ENCODE measurements around the gene EFR3B. TPM values are rescaled to one million over a fixed set of nuclear protein-coding genes. Genes with fewer than 3 reads are reported as not detected.
"Not testable (repeated sequence)": the region's sequence is repeated elsewhere in the genome, so short reads cannot be mapped to it uniquely, and the experiment has no call there.

The EFR3B gene
- polyA plus RNA-seq, 1 donor, result 9.9 TPM

GRCh38 chr2:25105336-25106085 lies 63.6 kb downstream of the EFR3B start:
- no peak for DNase-seq

- no peak for DNase-seq
Measured at GRCh38 chr2:25109822-25110221, 67.9 kb downstream of the EFR3B start.

- no peak for DNase-seq
Measured at GRCh38 chr2:25112113-25112512, 70.2 kb downstream of the EFR3B start.

DNA sequence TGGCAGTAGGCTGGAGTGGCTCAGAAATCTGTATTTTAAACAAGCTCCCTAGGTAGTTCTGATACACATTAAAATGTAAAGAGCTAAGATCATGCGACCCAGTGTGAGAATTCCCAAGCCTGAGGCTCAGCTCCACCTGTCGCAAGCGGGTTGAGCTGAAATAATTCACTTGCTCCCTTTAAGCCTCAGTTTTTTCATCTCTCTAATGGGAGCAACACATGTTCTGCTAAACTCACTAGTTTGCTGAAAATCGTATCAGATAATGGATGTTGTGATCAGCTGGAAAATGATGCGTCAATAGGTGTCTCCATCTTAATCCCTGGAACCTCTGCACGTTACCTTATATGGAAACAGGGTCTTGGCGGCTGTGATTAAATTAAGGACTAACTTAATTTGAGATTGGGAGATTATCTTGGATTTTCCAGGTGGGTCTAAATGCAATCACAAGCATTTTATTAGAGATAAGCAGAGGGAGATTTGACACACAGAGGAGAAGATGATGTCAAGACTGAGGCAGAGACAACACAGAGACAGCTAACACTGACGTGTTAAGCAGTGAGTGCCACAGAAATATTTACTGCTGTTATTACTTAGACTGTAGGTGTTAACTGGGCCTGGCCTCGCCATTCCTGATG lies 73.5 kb downstream of the EFR3B start:
- DNase-seq, result no peak

DNA sequence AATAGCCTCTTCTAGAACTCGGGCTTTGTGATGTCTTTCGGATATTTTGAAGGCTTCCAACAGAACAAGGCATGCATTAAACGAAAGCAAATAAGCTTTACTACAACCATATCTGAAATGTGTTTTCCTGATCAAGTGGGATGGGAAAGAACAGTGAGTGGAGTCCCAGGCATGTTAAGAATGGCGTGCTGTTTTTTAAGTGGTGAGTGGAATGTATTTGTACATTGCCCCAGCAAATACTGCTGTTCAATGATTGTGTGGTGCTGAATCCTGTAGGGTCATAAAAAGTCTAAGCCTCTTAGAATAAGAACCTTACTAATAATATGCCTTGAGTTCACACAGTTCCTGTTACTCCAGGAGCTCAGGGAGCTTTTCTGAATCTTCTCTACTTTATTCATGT lies 74.0 kb downstream of the EFR3B start:
- no peak for DNase-seq

DNA sequence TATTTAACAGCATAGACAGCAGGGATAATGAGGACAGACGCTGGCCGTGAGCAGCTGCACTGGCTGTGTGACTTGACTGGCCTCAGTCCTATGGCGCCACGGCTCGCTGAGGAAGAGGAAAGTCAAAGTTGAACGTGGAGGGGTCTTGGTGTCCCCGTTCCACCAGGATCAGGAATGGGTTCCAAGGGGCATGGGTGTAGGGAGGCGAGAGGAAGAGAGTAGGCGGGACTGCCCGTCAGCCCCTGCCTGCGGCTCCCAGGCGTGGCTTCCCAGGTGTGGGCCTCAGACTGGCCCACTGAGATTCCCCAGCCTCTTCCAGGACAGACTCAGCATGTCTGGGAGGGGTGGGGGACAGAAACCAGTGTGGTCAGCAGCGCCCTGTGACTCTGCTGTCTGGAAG lies 75.1 kb downstream of the EFR3B start:
- DNase-seq, result no peak

DNA sequence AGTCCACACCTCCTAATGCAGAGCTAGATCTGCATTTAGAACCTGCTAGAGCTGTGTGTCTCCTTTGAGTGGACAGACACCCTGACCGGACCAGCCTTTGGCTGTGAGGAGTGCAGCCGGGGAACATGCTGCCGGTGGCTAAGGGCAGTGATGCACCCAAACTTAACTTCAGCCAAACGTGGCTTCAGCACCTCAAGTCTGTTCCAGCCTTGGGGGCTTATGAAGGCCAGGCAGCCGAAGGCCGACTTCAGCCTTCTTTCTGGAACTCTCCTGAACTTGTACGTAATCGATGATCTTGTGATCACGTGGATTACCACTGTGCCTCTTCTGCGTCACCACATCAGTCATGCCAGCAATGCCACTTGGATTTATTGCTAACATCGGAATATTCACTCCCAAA lies 77.4 kb downstream of the EFR3B start:
- DNase-seq, result no peak

- DNase-seq, result no peak
Measured at GRCh38 chr2:25122367-25122766, 80.5 kb downstream of the EFR3B start.

- no peak for DNase-seq
Measured at GRCh38 chr2:25123682-25124081, 81.8 kb downstream of the EFR3B start.

GRCh38 chr2:25125189-25125588 lies 83.3 kb downstream of the EFR3B start:
- DNase-seq, result no peak

GRCh38 chr2:25125976-25126375 lies 84.1 kb downstream of the EFR3B start:
- DNase-seq, result no peak

DNA sequence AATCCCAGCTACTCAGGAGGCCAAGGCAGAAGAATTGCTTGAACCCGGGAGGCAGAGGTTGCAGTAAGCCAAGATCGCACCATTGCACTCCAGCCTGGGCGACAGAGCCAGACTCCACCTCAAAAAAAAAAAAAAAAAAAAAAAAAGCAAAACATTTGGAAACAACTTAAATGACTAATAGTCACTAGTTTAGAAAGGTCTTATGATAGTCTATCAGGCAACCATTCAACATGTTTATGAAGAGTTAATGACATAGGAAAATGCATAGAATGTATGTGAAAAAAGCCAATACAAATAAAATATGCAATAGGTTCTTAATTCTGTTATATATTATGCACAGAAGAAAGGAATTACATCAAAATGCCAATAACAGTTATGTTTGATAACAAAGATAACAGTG lies 85.2 kb downstream of the EFR3B start:
- not testable (repeated sequence) for DNase-seq

GRCh38 chr2:25127646-25128045 lies 85.8 kb downstream of the EFR3B start:
- DNase-seq, result no peak

DNA sequence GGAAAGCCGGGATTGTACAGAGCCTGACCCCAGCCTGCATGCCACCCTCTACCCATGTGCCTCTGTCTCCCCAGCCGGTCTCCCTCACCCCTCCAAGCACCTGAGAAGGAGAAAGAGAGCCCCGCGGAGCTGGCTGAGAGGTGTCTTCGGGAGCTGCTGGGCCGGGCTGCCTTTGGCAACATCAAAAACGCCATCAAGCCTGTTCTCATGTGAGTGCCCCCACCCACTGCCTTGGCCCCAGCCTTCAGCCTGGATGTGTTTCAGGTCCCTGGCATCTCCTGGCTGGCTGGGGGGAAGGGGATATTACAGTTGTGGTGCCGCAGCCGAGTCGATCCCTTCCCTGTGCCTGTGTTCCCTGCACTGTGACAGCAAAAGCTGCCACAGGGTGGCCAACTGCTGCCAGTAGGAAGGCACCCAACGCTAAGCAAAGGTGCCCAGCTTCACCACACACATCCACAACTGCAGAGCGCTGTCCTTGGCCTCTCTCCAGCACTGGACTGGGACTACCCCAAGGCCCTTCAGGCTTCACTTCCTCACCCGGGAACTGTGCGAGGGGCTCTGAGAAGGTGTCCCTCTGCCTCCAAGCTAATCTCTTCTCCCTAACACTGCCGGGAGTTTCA lies 88.1 kb downstream of the EFR3B start:
- no peak for DNase-seq

- no peak for DNase-seq
Measured at GRCh38 chr2:25131253-25131566, 89.3 kb downstream of the EFR3B start.

GRCh38 chr2:25131567-25132298 lies 89.9 kb downstream of the EFR3B start:
- no peak for DNase-seq

DNA sequence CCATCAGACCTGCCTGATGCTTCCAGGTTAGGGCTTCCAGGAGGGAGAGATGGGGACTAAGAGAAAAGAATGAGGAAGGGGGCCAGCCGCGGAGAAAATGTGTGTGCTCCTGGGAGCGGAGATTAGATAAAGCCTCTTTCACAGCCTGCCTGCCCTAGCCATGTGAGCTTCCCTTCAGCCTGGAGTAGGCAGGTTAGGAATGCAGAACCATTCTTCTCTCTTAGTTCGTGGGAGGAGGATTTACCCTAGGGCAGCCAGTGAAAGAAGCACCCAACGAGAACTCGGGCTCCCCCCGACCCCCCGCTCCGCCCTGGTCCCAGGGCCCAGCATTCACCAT lies 90.4 kb downstream of the EFR3B start:
- DNase-seq, result no peak

- DNase-seq, result no peak
Measured at GRCh38 chr2:25132693-25133092, 90.8 kb downstream of the EFR3B start.

DNA sequence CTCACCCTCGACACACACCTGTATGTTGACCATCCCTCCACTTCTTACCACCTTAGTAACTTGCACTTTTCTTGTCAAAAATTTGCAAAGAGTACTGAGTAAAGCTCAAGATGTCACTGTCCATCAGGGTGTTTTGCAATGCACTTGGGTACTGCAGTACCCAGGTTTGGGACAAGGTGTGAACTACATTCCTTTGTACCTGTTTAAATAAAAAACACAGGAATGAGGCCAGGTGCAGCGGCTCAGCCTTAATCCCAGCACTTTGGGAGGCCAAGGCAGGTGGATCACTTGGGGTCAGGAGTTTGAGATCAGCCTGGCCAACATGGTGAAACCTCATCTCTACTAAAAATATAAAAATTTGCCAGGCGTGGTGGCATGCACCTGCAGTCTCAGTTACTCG lies 98.7 kb downstream of the EFR3B start:
- not testable (repeated sequence) for DNase-seq

- no peak for DNase-seq
Measured at GRCh38 chr2:25141120-25141519, 99.2 kb downstream of the EFR3B start.

- no peak for DNase-seq
Measured at GRCh38 chr2:25145803-25146202, 103.9 kb downstream of the EFR3B start.

DNA sequence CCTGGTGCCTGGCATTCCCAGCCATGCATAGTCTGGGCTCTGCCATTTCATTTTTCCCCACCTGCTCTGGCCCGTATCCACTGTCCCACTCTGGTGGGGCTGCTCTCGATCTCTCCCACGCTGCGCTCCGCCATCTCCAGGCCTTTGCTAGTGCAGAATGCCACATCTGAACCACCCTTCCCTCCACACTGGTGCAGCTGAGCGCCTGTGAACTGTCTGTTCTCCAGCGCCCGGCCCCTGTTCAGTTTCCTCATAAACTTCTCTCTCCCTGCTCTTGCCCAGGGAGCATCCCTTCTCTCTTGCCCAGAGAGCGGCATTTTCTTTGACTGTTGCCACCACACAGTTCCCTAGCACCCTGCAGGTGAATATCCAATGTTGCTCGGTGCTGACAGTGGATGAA lies 105.0 kb downstream of the EFR3B start:
- no peak for DNase-seq

GRCh38 chr2:25149646-25150045 lies 107.8 kb downstream of the EFR3B start:
- DNase-seq, result no peak
